H9 (cell line): ENCODE measurements around the gene CCDC102B. TPM values are rescaled to one million over a fixed set of nuclear protein-coding genes. Genes with fewer than 3 reads are reported as not detected.

Source experiments
- DNase-seq: peaks from one replicate; pipeline ENCODE4 v3.0.0-alpha.2; 2017
- H2AFZ ChIP-seq: one replicate; pipeline ENCODE4 v1.6.1; 2013; ENCODE audit warnings: mild to moderate bottlenecking, low read length, control low read depth, moderate library complexity
- H2AK5ac ChIP-seq: 2 replicates; pipeline ENCODE4 v1.6.1; 2013; ENCODE audit warnings: low read length, control low read depth, mixed read lengths; ENCODE audit not compliant: insufficient read length
- H2BK120ac ChIP-seq: one replicate; pipeline ENCODE4 v1.6.1; 2013; ENCODE audit warnings: low read depth, mild to moderate bottlenecking, low read length, control low read depth, inconsistent platforms; ENCODE audit not compliant: poor library complexity, severe bottlenecking
- H2BK12ac ChIP-seq: 2 replicates; pipeline ENCODE4 v1.6.1; 2013; ENCODE audit warnings: low read length, control low read depth, mixed read lengths, low read depth; ENCODE audit not compliant: insufficient read length
- H2BK15ac ChIP-seq: 2 replicates; pipeline ENCODE4 v1.6.1; 2013; ENCODE audit warnings: low read depth, low read length, control low read depth
- H2BK20ac ChIP-seq: one replicate; pipeline ENCODE4 v1.6.1; 2013; ENCODE audit warnings: low read depth, mild to moderate bottlenecking, low read length, control low read depth, inconsistent platforms; ENCODE audit not compliant: poor library complexity, severe bottlenecking
- H2BK5ac ChIP-seq: 2 replicates; pipeline ENCODE4 v1.6.1; 2013; ENCODE audit warnings: low read length, control low read depth, mixed read lengths; ENCODE audit not compliant: insufficient read length
- H3K14ac ChIP-seq: 2 replicates; pipeline ENCODE4 v1.6.1; 2013; ENCODE audit warnings: low read length, control low read depth; ENCODE audit not compliant: insufficient read depth
- H3K18ac ChIP-seq: 2 replicates; pipeline ENCODE4 v1.6.1; 2013; ENCODE audit warnings: low read depth, mild to moderate bottlenecking, mixed read lengths, low read length, control low read depth; ENCODE audit not compliant: insufficient read length
- H3K23ac ChIP-seq: 2 replicates; pipeline ENCODE4 v1.6.1; 2013; ENCODE audit warnings: low read length, control low read depth, mixed read lengths, low read depth; ENCODE audit not compliant: insufficient read length
- H3K23me2 ChIP-seq: 2 replicates; pipeline ENCODE4 v1.6.1; 2013; ENCODE audit warnings: low read depth, mild to moderate bottlenecking, mixed read lengths, low read length, control low read depth; ENCODE audit not compliant: insufficient read length, poor library complexity, severe bottlenecking
- H3K27ac ChIP-seq: 2 replicates; pipeline ENCODE4 v1.5.1; 2013; ENCODE audit warnings: low read length, control low read depth, mixed read lengths, low read depth; ENCODE audit not compliant: insufficient read length
- H3K27me3 ChIP-seq: 2 replicates; pipeline ENCODE4 v1.6.1; 2013; ENCODE audit warnings: low read length, control low read depth, inconsistent platforms; ENCODE audit not compliant: insufficient read depth
- H3K4ac ChIP-seq: 2 replicates; pipeline ENCODE4 v1.6.1; 2013; ENCODE audit warnings: low read depth, mild to moderate bottlenecking, control low read depth, inconsistent platforms, low read length, moderate library complexity
- H3K4me1 ChIP-seq: 2 replicates; pipeline ENCODE4 v1.6.1; 2013; ENCODE audit warnings: low read length, control low read depth, inconsistent platforms; ENCODE audit not compliant: insufficient read depth
- H3K4me2 ChIP-seq: 2 replicates; pipeline ENCODE4 v1.6.1; 2013; ENCODE audit warnings: low read length, control low read depth, mixed read lengths; ENCODE audit not compliant: insufficient read length, insufficient read depth
- H3K56ac ChIP-seq: 2 replicates; pipeline ENCODE4 v1.6.1; 2013; ENCODE audit warnings: low read depth, mild to moderate bottlenecking, mixed read lengths, low read length, control low read depth; ENCODE audit not compliant: insufficient read length
- H3K79me1 ChIP-seq: 2 replicates; pipeline ENCODE4 v1.6.1; 2013; ENCODE audit warnings: low read depth, mild to moderate bottlenecking, moderate library complexity, low read length, control low read depth, inconsistent platforms; ENCODE audit not compliant: insufficient read depth, poor library complexity, severe bottlenecking
- H3K79me2 ChIP-seq: 2 replicates; pipeline ENCODE4 v1.6.1; 2013; ENCODE audit warnings: low read length, control low read depth, inconsistent platforms; ENCODE audit not compliant: insufficient read depth
- H3K9ac ChIP-seq: 2 replicates; pipeline ENCODE4 v1.6.1; 2013; ENCODE audit warnings: low read length, control low read depth, mixed read lengths; ENCODE audit not compliant: insufficient read length; ENCODE audit errors: extremely low read depth
- H3K9me3 ChIP-seq: one replicate; pipeline ENCODE4 v1.6.1; 2013; ENCODE audit warnings: low read depth, low read length, inconsistent platforms; ENCODE audit not compliant: control insufficient read depth
- H3T11ph ChIP-seq: one replicate; pipeline ENCODE4 v1.6.1; 2013; ENCODE audit warnings: mild to moderate bottlenecking, low read length, control low read depth, inconsistent platforms
- H4K20me1 ChIP-seq: one replicate; pipeline ENCODE4 v1.6.1; 2013; ENCODE audit not compliant: control insufficient read depth, insufficient read length, insufficient read depth
- H4K5ac ChIP-seq: 2 replicates; pipeline ENCODE4 v1.6.1; 2013; ENCODE audit warnings: low read depth, mild to moderate bottlenecking, mixed read lengths, low read length, control low read depth; ENCODE audit not compliant: insufficient read length
- H4K8ac ChIP-seq: replicated peaks from 2 replicates; pipeline ENCODE4 v1.6.1; 2013; ENCODE audit warnings: low read length, control low read depth, mixed read lengths, low read depth; ENCODE audit not compliant: insufficient read length
- H4K91ac ChIP-seq: 2 replicates; pipeline ENCODE4 v1.6.1; 2013; ENCODE audit warnings: low read depth, mild to moderate bottlenecking, moderate library complexity, mixed read lengths, low read length, control low read depth; ENCODE audit not compliant: insufficient read length
- H3K27ac Mint-ChIP-seq, 3 experiments: 2 replicates in 2 of 3; 3 replicates in 1 of 3; pipeline ENCODE4 v1.8.0; 2020 to 2021; ENCODE audit warnings: mixed read lengths in 3 of 3, mild to moderate bottlenecking in 1 of 3, moderate library complexity in 1 of 3
- H3K27me3 Mint-ChIP-seq: 2 replicates; pipeline ENCODE4 v1.8.0; 2021; ENCODE audit warnings: low read depth, mild to moderate bottlenecking, moderate library complexity, mixed read lengths
- H3K36me3 Mint-ChIP-seq, 3 experiments: 2 replicates in 2 of 3; 3 replicates in 1 of 3; pipeline ENCODE4 v1.8.0; 2020 to 2021; ENCODE audit warnings: low read depth in 3 of 3, mixed read lengths in 3 of 3; ENCODE audit not compliant: insufficient read depth in 1 of 3
- H3K4me1 Mint-ChIP-seq, 2 experiments: 2 replicates each; pipeline ENCODE4 v1.8.0; 2020; ENCODE audit warnings: mixed read lengths in 2 of 2
- H3K4me3 Mint-ChIP-seq, 2 experiments: 2 replicates in 1 of 2; 3 replicates in 1 of 2; pipeline ENCODE4 v1.8.0; 2020 to 2021; ENCODE audit warnings: mild to moderate bottlenecking in 2 of 2, mixed read lengths in 2 of 2, moderate library complexity in 1 of 2
- H3K9me3 Mint-ChIP-seq, 2 experiments: 2 replicates in 1 of 2; 3 replicates in 1 of 2; pipeline ENCODE4 v1.8.0; 2020; ENCODE audit warnings: mild to moderate bottlenecking in 2 of 2, mixed read lengths in 2 of 2, moderate library complexity in 1 of 2
- CTCF ChIP-seq: fragments of 200-600 bp; sonication (generic); conservative IDR thresholded peaks from 3 replicates; pipeline ENCODE4 v1.8.0; 2021; ENCODE audit warnings: antibody characterized with exemption, mild to moderate bottlenecking
- WGBS: extraction: QIAGEN DNeasy Blood & Tissue Kit; methylation state at CpG from one replicate; pipeline ENCODE4 v1.1.7; 2013; ENCODE audit warnings: missing lambda C conversion rate, low lambda C conversion rate, mixed read lengths; ENCODE audit not compliant: insufficient read length; ENCODE audit errors: extremely low coverage; 5-methylcytosine and 5-hydroxymethylcytosine counted together
- total RNA-seq: library from RNA; stranded (reverse); gene quantifications from 2 replicates; pipeline ENCODE4 v1.2.1, GENCODE V29; 2021

Gene CCDC102B
- total RNA-seq, 1 experiment from 2014 or later, result 1.2 TPM

- Histone ChIP-seq H3K56ac (no peak overlapping the region), H3K4ac (no peak overlapping the region), H4K91ac (no peak overlapping the region), H3K27ac (no peak overlapping the region), H3K14ac (no peak overlapping the region), H3K9me3 (no peaks in the 10 kb centered on the region), H3K79me1 (no peaks in the 10 kb centered on the region), H4K20me1 (no peaks in the 10 kb centered on the region), H2BK12ac (no peak overlapping the region), H3K4me1 (no peaks in the 10 kb centered on the region), H3K9ac (no peak overlapping the region), H2AFZ (no peak overlapping the region), H3K18ac (no peak overlapping the region), H4K5ac (no peak overlapping the region), H2BK120ac (no peak overlapping the region), H3T11ph (no peak overlapping the region), H3K23ac (no peak overlapping the region), H3K23me2 (no peaks in the 10 kb centered on the region), H3K79me2 (no peaks in the 10 kb centered on the region; the same call in 1 of the 2 replicates), H2AK5ac (no peak overlapping the region), H3K27me3 (no peaks in the 10 kb centered on the region), H2BK5ac (no peak overlapping the region), H2BK20ac (no peak overlapping the region), H3K4me2 (no peak overlapping the region), H4K8ac (no peak overlapping the region), H2BK15ac (no peak overlapping the region)
- no peak for DNase-seq
- no peak for TF ChIP-seq CTCF
- H3K27me3 Mint-ChIP-seq, result no peaks in the 10 kb centered on the region
- WGBS, result no CpG with 5 or more reads among the region's 2 CpGs
- no peaks in the 10 kb centered on the region for H3K4me1 Mint-ChIP-seq
- no peak overlapping the region for H3K4me3 Mint-ChIP-seq
- H3K9me3 Mint-ChIP-seq, result no peaks in the 10 kb centered on the region
- no peak overlapping the region for H3K27ac Mint-ChIP-seq
- no peaks in the 10 kb centered on the region for H3K36me3 Mint-ChIP-seq
Measured at GRCh38 chr18:68979737-68980136, 181.9 kb downstream of the CCDC102B start.
